Retinal pigment epithelial cell (primary cell): Measurements from ENCODE around the gene USP47.
A peak's percentile ranks its signal among the peaks of the same experiment; 100 is the strongest.

Experiments
- DNase-seq: peaks from one replicate; pipeline ENCODE4 v3.0.0-alpha.2; 2010; ENCODE audit warnings: low read depth
- H3K4me3 ChIP-seq: 2 replicates; pipeline ENCODE4 v1.5.1; 2011; ENCODE audit warnings: mild to moderate bottlenecking, low read length, control low read depth, moderate library complexity
- CTCF ChIP-seq: conservative IDR thresholded peaks from 2 replicates; pipeline ENCODE4 v1.5.1; 2011; ENCODE audit warnings: low read depth, low read length, control low read depth, inconsistent platforms

USP47 gene

DNA sequence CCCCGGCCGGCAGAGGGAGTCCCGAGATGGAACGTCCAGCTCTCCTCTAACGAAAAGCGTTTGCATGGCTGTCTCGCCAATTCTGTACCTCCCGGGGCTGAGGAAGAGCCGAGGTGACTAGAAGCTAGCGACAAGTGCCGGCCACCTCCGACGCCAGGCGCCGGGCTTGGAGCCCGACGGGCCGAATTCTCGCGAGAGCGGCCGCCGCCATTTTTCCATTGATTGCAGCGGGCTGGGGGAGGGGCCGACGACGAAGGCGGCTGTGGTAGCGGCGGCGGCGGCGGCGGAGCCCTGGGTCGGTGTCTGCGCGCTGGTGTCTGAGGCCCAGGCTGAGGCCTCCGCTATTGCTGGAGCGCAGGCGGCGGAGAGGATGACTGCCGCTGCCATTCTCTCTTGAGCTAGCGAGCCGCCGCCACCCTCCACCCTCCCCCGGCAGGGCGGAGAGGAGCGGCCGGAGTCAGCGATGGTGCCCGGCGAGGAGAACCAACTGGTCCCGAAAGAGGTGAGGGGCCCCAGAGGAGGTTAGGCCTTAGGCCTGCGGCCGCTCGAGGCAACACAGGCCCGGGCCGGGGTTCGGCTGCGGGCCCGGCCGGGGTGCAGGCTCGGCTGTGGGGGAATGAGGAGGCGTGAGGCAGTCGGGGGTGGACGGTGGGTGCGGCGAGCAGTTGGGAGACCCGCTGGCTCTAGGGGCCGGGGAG, at the start of gene USP47:
Gene USP47 (plus strand): TSS at position 250 of the 698 bp plus-strand sequence. CDS start 214 bp downstream, at position 464.
- no peak for DNase-seq

GRCh38 chr11:11793073-11793472, 48.7 kb upstream of the USP47 start:
- no peak for TF ChIP-seq CTCF
- no peak overlapping the region for H3K4me3 ChIP-seq
- no peak for DNase-seq

More for the DNA sequence above, at the start of gene USP47:
- peak within 1 kb of the TSS; percentile 84 for H3K4me3 ChIP-seq
- peak; percentile 69 for TF ChIP-seq CTCF

- TF ChIP-seq CTCF: peak; percentile 97
- peak; percentile 13 for DNase-seq
- H3K4me3 ChIP-seq: no peak overlapping the region
Measured at GRCh38 chr11:11798586-11799438, 43.0 kb upstream of the USP47 start.

- H3K4me3 ChIP-seq: no peak overlapping the region
- DNase-seq: no peak
- no peak for TF ChIP-seq CTCF
Measured at GRCh38 chr11:11805228-11805627, 36.5 kb upstream of the USP47 start.

DNA sequence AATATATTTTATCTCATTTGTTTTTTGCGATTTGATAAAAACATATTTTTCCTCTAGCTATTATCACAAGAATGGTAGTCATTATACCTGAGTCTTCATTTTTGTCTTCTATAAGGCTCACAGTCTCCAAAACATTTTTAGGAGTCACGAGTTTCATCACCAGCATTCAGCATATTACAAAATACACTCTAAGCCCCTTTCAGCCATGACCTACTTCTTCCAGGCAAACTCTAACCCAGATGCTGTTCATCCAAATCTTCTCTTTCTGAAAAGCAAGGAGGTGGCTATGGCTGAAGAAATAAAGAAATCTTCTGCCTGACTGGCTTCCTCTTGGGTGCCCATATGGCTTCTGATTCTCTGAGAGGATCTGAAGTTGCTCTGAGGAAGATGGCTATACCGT, 35.7 kb upstream of the USP47 start:
- H3K4me3 ChIP-seq: no peak overlapping the region
- DNase-seq: no peak
- no peak for TF ChIP-seq CTCF

DNA sequence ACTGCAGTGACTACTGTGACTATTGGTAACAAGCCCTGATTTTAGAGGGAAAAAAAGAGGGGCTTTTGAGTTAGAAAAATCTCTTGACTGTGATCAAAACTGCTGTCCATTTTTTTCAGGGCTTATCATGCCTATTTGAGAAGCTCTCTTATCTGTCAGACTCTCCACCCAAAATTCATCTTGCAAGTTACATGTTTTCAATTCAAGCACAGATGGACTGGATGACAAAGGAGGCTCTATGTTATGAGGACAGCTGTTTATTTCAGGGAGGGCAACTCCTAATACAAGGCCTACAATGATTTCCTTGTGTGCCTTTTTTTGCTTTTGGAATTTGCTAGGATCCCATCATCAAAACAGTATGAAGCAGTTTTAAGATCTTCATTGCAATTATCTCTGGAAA, 35.2 kb upstream of the USP47 start:
- no peak overlapping the region for H3K4me3 ChIP-seq
- DNase-seq: no peak
- TF ChIP-seq CTCF: no peak
